OCI-LY1 (cell line): ENCODE measurements around the gene LIPM.

Source experiments
- H2AFZ ChIP-seq: fragments of 200-600 bp; sonication (generic), shearing (Covaris generic); 2 replicates; pipeline ENCODE4 v1.6.0; 2014; ENCODE audit warnings: antibody characterized with exemption, mild to moderate bottlenecking, low read length
- H3F3A ChIP-seq: fragments of 200-600 bp; sonication (generic), shearing (Covaris generic); 2 replicates; pipeline ENCODE4 v1.6.0; 2014; ENCODE audit warnings: mild to moderate bottlenecking, antibody characterized with exemption, low read length, moderate library complexity; ENCODE audit not compliant: insufficient read depth
- H3K27ac ChIP-seq: fragments of 200-600 bp; sonication (generic); 2 replicates; pipeline ENCODE4 v1.5.1; 2014; ENCODE audit warnings: low read length, mixed run types, mild to moderate bottlenecking, low read depth; ENCODE audit not compliant: poor library complexity, severe bottlenecking
- H3K27me3 ChIP-seq: fragments of 200-600 bp; sonication (generic); 2 replicates; pipeline ENCODE4 v1.6.0; 2014; ENCODE audit warnings: antibody characterized with exemption, mild to moderate bottlenecking, low read length, moderate library complexity; ENCODE audit not compliant: insufficient read depth
- H3K36me3 ChIP-seq: fragments of 200-600 bp; sonication (generic); 2 replicates; pipeline ENCODE4 v1.6.1; 2014; ENCODE audit warnings: mild to moderate bottlenecking, antibody characterized with exemption, low read length, moderate library complexity, mixed read lengths; ENCODE audit not compliant: insufficient read depth
- H3K4me1 ChIP-seq: fragments of 200-600 bp; sonication (generic); 2 replicates; pipeline ENCODE4 v1.5.1; 2014; ENCODE audit warnings: mild to moderate bottlenecking, low read length, moderate library complexity; ENCODE audit not compliant: insufficient read depth, severe bottlenecking
- H3K4me2 ChIP-seq: fragments of 200-600 bp; sonication (generic), shearing (Covaris generic); 2 replicates; pipeline ENCODE4 v1.6.1; 2014; ENCODE audit warnings: low read length
- H3K4me3 ChIP-seq: fragments of 200-600 bp; sonication (generic); 2 replicates; pipeline ENCODE4 v1.5.1; 2014; ENCODE audit warnings: low read length, low read depth, mild to moderate bottlenecking, mixed read lengths; ENCODE audit not compliant: poor library complexity, severe bottlenecking
- H3K79me2 ChIP-seq: fragments of 200-600 bp; shearing (Covaris generic); 2 replicates; pipeline ENCODE4 v1.6.1; 2016; ENCODE audit warnings: mixed run types, low read length, mixed read lengths; ENCODE audit not compliant: insufficient read depth
- H3K9ac ChIP-seq: fragments of 200-600 bp; sonication (generic), shearing (Covaris generic); 2 replicates; pipeline ENCODE4 v1.6.1; 2014; ENCODE audit warnings: mild to moderate bottlenecking, low read length, mixed read lengths
- H3K9me2 ChIP-seq: fragments of 200-600 bp; sonication (generic), shearing (Covaris generic); 2 replicates; pipeline ENCODE4 v1.6.1; 2014; ENCODE audit warnings: low read depth, mild to moderate bottlenecking, low read length, mixed read lengths
- H3K9me3 ChIP-seq: fragments of 200-600 bp; shearing (Covaris generic); 2 replicates; pipeline ENCODE4 v1.6.1; 2014; ENCODE audit warnings: low read length, mixed read lengths
- H4K20me1 ChIP-seq: fragments of 200-600 bp; sonication (generic), shearing (Covaris generic); 2 replicates; pipeline ENCODE4 v1.6.0; 2016; ENCODE audit warnings: mild to moderate bottlenecking, low read length; ENCODE audit not compliant: insufficient read depth
- CTCF ChIP-seq: fragments of 200-600 bp; sonication (generic), shearing (Covaris generic); IDR thresholded peaks from 2 replicates; pipeline ENCODE4 v1.5.1; 2017; ENCODE audit warnings: mild to moderate bottlenecking, antibody characterized with exemption, low read length, moderate library complexity, mixed read lengths
- EZH2 ChIP-seq: fragments of 200-600 bp; sonication (generic), shearing (Covaris generic); IDR thresholded peaks from 2 replicates; pipeline ENCODE4 v1.8.0; 2017; ENCODE audit warnings: borderline replicate concordance, mixed run types, mild to moderate bottlenecking, antibody characterized with exemption, low read length, moderate library complexity, mixed read lengths

Gene LIPM

GRCh38 chr10:88851706-88852105 lies 49.2 kb downstream of the LIPM start, which contains the start of gene ANKRD22:
Gene ANKRD22 (minus strand): TSS chr10:88851844. CDS start chr10:88851607, 237 bp downstream.
- Histone ChIP-seq H3K4me2 (no peak within 1 kb of the TSS), H2AFZ (no peak within 1 kb of the TSS), H3K4me1 (no peaks in the 10 kb centered on the region), H3K9me2 (no peaks in the 10 kb centered on the region), H3K36me3 (no peaks in the 10 kb centered on the region), H4K20me1 (no peaks in the 10 kb centered on the region), H3F3A (no peaks in the 10 kb centered on the region), H3K9ac (no peak within 1 kb of the TSS), H3K9me3 (no peaks in the 10 kb centered on the region), H3K79me2 (no peaks in the 10 kb centered on the region), H3K27me3 (no peaks in the 10 kb centered on the region), H3K27ac (no peak within 1 kb of the TSS), H3K4me3 (no peak within 1 kb of the TSS)
- TF ChIP-seq CTCF, result no peak
- no peak for TF ChIP-seq EZH2

GRCh38 chr10:88852327-88852726 lies 49.8 kb downstream of the LIPM start:
- Histone ChIP-seq H3K27ac (no peak overlapping the region), H3K4me1 (no peaks in the 10 kb centered on the region), H3F3A (no peaks in the 10 kb centered on the region), H3K9me2 (no peaks in the 10 kb centered on the region), H3K9ac (no peak overlapping the region), H4K20me1 (no peaks in the 10 kb centered on the region), H2AFZ (no peak overlapping the region), H3K79me2 (no peaks in the 10 kb centered on the region), H3K4me2 (no peak overlapping the region), H3K4me3 (no peak overlapping the region), H3K9me3 (no peaks in the 10 kb centered on the region), H3K27me3 (no peaks in the 10 kb centered on the region), H3K36me3 (no peaks in the 10 kb centered on the region)
- TF ChIP-seq CTCF, result no peak
- TF ChIP-seq EZH2, result no peak

GRCh38 chr10:88853155-88853881 lies 50.8 kb downstream of the LIPM start:
- Histone ChIP-seq H2AFZ (no peak overlapping the region), H3K27ac (no peak overlapping the region), H3K4me2 (no peak overlapping the region)

More at GRCh38 chr10:88853155-88853881, 50.8 kb downstream of the LIPM start:
- TF ChIP-seq EZH2, result no peak
- TF ChIP-seq CTCF, result no peak
- Histone ChIP-seq H3K9ac (no peak overlapping the region), H4K20me1 (no peaks in the 10 kb centered on the region), H3K9me3 (no peaks in the 10 kb centered on the region), H3K36me3 (no peaks in the 10 kb centered on the region), H3K9me2 (no peaks in the 10 kb centered on the region), H3K79me2 (no peaks in the 10 kb centered on the region), H3K4me3 (no peak overlapping the region), H3K4me1 (no peaks in the 10 kb centered on the region), H3F3A (no peaks in the 10 kb centered on the region), H3K27me3 (no peaks in the 10 kb centered on the region)
